Measurements from ENCODE around the gene ADAMTS7. TPM values are rescaled to one million over a fixed set of nuclear protein-coding genes. Genes with fewer than 3 reads are reported as not detected.
"Not testable (repeated sequence)": the region's sequence is repeated elsewhere in the genome, so short reads cannot be mapped to it uniquely, and the experiment has no call there.

The ADAMTS7 gene
- polyA plus RNA-seq, 1 donor from 2014 or later: 31.5 TPM

DNA sequence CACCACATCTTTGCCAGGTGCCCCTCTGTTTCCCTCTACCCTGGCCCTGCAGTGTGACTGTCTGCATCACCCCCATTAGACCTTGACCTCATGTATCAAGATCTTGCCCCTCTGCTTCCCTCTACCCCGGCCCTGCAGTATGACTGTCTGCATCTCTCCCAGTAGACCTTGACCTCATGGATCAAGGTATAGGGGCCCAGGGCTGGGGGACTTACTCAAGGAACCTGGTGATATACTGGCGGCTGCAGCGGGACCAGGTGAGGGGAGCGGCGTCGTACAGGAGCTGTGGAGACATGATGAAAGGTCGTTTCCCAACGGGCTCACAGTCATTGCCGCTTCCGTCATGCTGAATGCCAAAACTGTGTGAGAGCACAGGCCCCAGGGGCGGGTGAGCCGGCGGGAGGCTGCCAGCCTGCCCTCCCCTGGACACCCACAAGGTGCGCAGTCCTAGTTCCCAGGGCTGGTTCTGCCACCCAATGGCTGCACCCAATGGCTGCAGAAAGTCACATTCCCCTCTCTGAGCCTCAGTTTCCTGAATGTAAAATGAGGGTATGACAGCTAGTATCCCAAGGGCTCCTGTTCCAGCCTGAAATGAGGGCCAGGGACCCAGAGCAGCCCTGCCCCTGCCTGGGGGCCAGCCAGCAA lies 23.1 kb downstream of the ADAMTS7 start:
- no peaks in the 10 kb centered on the region for H3F3A ChIP-seq (ENCODE audit: insufficient read depth, low read length, poor library complexity, severe bottlenecking)
- H3K27ac ChIP-seq (ENCODE audit: low read length): no peak overlapping the region
- H3K9me3 ChIP-seq (ENCODE audit: low read length): no peaks in the 10 kb centered on the region
- no peak overlapping the region for H3K4me3 ChIP-seq (ENCODE audit: low read length)
- H3K36me3 ChIP-seq (ENCODE audit: insufficient read depth, low read length): peaks cover 8% of the 10 kb centered on the region
- no peaks in the 10 kb centered on the region for H3K9me2 ChIP-seq (ENCODE audit: insufficient read depth, low read length)
- H3K79me2 ChIP-seq (replicated peaks; ENCODE audit: insufficient read depth, low read length): no peaks in the 10 kb centered on the region
- no peak overlapping the region for H3K4me2 ChIP-seq (ENCODE audit: low read length)
- TF ChIP-seq, protein P1, sequence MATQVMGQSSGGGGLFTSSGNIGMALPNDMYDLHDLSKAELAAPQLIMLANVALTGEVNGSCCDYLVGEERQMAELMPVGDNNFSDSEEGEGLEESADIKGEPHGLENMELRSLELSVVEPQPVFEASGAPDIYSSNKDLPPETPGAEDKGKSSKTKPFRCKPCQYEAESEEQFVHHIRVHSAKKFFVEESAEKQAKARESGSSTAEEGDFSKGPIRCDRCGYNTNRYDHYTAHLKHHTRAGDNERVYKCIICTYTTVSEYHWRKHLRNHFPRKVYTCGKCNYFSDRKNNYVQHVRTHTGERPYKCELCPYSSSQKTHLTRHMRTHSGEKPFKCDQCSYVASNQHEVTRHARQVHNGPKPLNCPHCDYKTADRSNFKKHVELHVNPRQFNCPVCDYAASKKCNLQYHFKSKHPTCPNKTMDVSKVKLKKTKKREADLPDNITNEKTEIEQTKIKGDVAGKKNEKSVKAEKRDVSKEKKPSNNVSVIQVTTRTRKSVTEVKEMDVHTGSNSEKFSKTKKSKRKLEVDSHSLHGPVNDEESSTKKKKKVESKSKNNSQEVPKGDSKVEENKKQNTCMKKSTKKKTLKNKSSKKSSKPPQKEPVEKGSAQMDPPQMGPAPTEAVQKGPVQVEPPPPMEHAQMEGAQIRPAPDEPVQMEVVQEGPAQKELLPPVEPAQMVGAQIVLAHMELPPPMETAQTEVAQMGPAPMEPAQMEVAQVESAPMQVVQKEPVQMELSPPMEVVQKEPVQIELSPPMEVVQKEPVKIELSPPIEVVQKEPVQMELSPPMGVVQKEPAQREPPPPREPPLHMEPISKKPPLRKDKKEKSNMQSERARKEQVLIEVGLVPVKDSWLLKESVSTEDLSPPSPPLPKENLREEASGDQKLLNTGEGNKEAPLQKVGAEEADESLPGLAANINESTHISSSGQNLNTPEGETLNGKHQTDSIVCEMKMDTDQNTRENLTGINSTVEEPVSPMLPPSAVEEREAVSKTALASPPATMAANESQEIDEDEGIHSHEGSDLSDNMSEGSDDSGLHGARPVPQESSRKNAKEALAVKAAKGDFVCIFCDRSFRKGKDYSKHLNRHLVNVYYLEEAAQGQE (IDR thresholded peaks at IDR 0.05; ENCODE audit: borderline replicate concordance): no peak
- TF ChIP-seq TAF1 (IDR thresholded peaks at IDR 0.05; ENCODE audit: low read depth): no peak
- no peak for TF ChIP-seq RAD21 (conservative IDR thresholded peaks at IDR 0.05)
- TF ChIP-seq EP300 (conservative IDR thresholded peaks at IDR 0.05; ENCODE audit: poor library complexity, severe bottlenecking): no peak
- no peak for TF ChIP-seq POLR2AphosphoS5 (IDR thresholded peaks at IDR 0.05)
- TF ChIP-seq, protein P2, sequence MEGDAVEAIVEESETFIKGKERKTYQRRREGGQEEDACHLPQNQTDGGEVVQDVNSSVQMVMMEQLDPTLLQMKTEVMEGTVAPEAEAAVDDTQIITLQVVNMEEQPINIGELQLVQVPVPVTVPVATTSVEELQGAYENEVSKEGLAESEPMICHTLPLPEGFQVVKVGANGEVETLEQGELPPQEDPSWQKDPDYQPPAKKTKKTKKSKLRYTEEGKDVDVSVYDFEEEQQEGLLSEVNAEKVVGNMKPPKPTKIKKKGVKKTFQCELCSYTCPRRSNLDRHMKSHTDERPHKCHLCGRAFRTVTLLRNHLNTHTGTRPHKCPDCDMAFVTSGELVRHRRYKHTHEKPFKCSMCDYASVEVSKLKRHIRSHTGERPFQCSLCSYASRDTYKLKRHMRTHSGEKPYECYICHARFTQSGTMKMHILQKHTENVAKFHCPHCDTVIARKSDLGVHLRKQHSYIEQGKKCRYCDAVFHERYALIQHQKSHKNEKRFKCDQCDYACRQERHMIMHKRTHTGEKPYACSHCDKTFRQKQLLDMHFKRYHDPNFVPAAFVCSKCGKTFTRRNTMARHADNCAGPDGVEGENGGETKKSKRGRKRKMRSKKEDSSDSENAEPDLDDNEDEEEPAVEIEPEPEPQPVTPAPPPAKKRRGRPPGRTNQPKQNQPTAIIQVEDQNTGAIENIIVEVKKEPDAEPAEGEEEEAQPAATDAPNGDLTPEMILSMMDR (IDR thresholded peaks at IDR 0.05; ENCODE audit: poor library complexity, severe bottlenecking): no peak
- TF ChIP-seq EZH2 (IDR thresholded peaks at IDR 0.05; ENCODE audit: borderline replicate concordance, insufficient read depth, low read length, poor library complexity, severe bottlenecking): no peak
- no peak for TF ChIP-seq MXI1 (conservative IDR thresholded peaks at IDR 0.05; ENCODE audit: poor library complexity, severe bottlenecking)
- TF ChIP-seq SMC3 (conservative IDR thresholded peaks at IDR 0.05; ENCODE audit: poor library complexity): no peak
- no peak overlapping the region for H3K9ac ChIP-seq (ENCODE audit: low read length)
- no peak overlapping the region for H2AFZ ChIP-seq (ENCODE audit: low read depth, low read length)
- H4K20me1 ChIP-seq (ENCODE audit: insufficient read depth): no peaks in the 10 kb centered on the region
- no peaks in the 10 kb centered on the region for H3K27me3 ChIP-seq (ENCODE audit: insufficient read depth, low read depth, low read length)

DNA sequence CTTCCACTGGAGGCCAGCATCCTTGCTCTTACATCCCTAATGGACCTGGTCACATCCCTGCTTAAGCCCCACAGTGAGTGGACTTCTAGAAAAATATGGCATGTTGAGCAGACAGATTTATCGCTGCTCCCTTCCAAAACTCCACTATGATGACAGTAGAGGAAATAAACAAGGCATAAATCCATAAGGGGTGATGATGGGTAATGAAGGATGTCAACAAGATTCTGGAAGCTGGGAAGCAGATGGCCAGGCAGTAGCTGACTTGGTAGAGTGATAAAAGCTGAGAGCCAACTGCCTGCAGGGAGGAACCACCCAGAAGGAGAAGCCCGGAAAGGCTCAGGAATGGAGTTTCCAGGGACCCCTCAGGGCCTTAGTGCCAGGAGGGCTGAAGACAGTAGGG lies 28.9 kb downstream of the ADAMTS7 start:
- H3K27me3 ChIP-seq (ENCODE audit: insufficient read depth, low read depth, low read length); H3F3A ChIP-seq (ENCODE audit: insufficient read depth, low read length, poor library complexity, severe bottlenecking); H3K4me2 ChIP-seq (ENCODE audit: low read length); H3K27ac ChIP-seq (ENCODE audit: low read length); H3K79me2 ChIP-seq (replicated peaks; ENCODE audit: insufficient read depth, low read length); H3K9ac ChIP-seq (ENCODE audit: low read length); H3K36me3 ChIP-seq (ENCODE audit: insufficient read depth, low read length); H3K9me3 ChIP-seq (ENCODE audit: low read length); H4K20me1 ChIP-seq (ENCODE audit: insufficient read depth); H3K9me2 ChIP-seq (ENCODE audit: insufficient read depth, low read length); H2AFZ ChIP-seq (ENCODE audit: low read depth, low read length); H3K4me3 ChIP-seq (ENCODE audit: low read length): not testable (repeated sequence)

DNA sequence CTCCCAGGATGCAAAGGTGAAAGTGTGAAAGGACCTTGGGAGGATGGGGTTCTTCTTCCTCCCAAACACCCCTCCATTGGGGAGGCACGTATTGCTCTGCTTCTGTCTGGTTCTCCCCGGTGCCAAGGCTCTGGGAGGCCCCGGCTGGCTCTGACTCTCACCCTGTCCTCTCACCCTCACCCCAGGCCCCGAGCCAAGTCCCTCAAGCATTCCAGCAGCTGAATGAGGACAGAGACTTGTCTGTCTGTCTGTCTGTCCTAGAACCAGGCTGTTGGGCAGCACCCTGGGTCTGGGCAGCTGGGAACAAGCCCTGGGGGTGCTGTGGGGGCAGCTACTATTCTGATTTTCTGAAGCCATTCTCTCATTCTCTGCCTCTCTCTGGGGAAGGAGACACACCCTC lies 29.9 kb downstream of the ADAMTS7 start:
- not testable (repeated sequence) for H4K20me1 ChIP-seq (ENCODE audit: insufficient read depth); H3K4me2 ChIP-seq (ENCODE audit: low read length); H2AFZ ChIP-seq (ENCODE audit: low read depth, low read length); H3K36me3 ChIP-seq (ENCODE audit: insufficient read depth, low read length); H3K27ac ChIP-seq (ENCODE audit: low read length); H3K4me3 ChIP-seq (ENCODE audit: low read length); H3K79me2 ChIP-seq (replicated peaks; ENCODE audit: insufficient read depth, low read length); H3F3A ChIP-seq (ENCODE audit: insufficient read depth, low read length, poor library complexity, severe bottlenecking); H3K9ac ChIP-seq (ENCODE audit: low read length); H3K27me3 ChIP-seq (ENCODE audit: insufficient read depth, low read depth, low read length); H3K9me2 ChIP-seq (ENCODE audit: insufficient read depth, low read length); H3K9me3 ChIP-seq (ENCODE audit: low read length)

DNA sequence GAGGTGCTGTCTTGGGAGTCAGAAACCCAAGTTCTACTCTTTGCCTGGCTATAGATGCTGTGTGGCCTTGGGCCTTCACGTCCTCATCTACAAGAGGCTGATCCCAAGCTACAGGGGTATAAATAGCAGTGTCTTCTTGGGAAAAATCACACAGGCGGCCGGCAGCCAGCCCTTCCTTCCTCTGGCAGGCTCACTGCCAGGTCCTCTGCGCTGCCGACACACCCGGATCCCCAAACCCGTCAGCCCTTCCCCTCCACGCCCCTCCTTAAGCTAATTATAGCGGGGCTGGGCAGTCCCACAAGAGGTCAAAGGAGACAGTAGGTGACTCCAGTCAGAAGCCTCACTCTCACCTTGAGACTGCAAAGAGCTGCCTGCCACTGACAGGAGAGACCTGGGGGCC lies 31.3 kb downstream of the ADAMTS7 start:
- H3K36me3 ChIP-seq (ENCODE audit: insufficient read depth, low read length); H3K9me2 ChIP-seq (ENCODE audit: insufficient read depth, low read length); H3F3A ChIP-seq (ENCODE audit: insufficient read depth, low read length, poor library complexity, severe bottlenecking); H4K20me1 ChIP-seq (ENCODE audit: insufficient read depth); H3K79me2 ChIP-seq (replicated peaks; ENCODE audit: insufficient read depth, low read length); H3K4me3 ChIP-seq (ENCODE audit: low read length); H3K9me3 ChIP-seq (ENCODE audit: low read length); H3K9ac ChIP-seq (ENCODE audit: low read length); H2AFZ ChIP-seq (ENCODE audit: low read depth, low read length); H3K27ac ChIP-seq (ENCODE audit: low read length); H3K27me3 ChIP-seq (ENCODE audit: insufficient read depth, low read depth, low read length); H3K4me2 ChIP-seq (ENCODE audit: low read length): not testable (repeated sequence)

DNA sequence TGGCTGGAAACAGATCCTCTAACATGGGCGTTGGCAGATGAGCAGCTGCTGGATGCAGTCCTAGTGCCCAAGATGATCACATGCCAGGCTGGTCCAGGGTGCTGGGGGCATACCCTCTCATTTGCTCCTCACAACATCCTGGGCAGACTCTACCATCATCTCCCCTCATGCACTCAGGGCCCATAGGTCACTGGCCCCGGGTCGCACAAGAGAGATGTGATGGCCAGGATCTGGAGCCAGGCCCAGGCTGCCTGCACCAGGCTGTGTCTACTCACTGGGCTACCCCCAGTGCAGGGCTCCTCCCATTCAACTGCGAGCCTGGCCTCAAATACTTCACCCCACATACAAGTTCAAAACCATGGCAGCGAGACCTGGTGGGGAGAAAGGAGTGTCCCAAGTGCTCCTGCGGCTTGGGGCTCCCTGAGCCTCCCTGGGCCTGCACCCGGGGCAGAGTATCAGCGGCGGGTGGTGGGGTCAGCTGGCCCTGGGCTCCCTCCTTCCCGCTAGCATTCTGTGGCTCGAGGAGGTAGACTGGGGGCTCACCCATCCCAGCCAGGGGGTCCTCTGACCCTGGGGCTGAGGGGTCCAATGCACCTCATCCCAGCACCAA lies 32.0 kb downstream of the ADAMTS7 start:
- H3K79me2 ChIP-seq (replicated peaks; ENCODE audit: insufficient read depth, low read length); H4K20me1 ChIP-seq (ENCODE audit: insufficient read depth); H3K4me2 ChIP-seq (ENCODE audit: low read length): not testable (repeated sequence)

More for the DNA sequence above, 32.0 kb downstream of the ADAMTS7 start:
- not testable (repeated sequence) for H3F3A ChIP-seq (ENCODE audit: insufficient read depth, low read length, poor library complexity, severe bottlenecking); H3K27ac ChIP-seq (ENCODE audit: low read length); H2AFZ ChIP-seq (ENCODE audit: low read depth, low read length); H3K4me3 ChIP-seq (ENCODE audit: low read length); H3K27me3 ChIP-seq (ENCODE audit: insufficient read depth, low read depth, low read length); H3K36me3 ChIP-seq (ENCODE audit: insufficient read depth, low read length); H3K9me3 ChIP-seq (ENCODE audit: low read length); H3K9ac ChIP-seq (ENCODE audit: low read length); H3K9me2 ChIP-seq (ENCODE audit: insufficient read depth, low read length)

Measured in neural cell (in vitro differentiated cells).